ENCODE measurements around the gene DTHD1.

Gene DTHD1

DNA sequence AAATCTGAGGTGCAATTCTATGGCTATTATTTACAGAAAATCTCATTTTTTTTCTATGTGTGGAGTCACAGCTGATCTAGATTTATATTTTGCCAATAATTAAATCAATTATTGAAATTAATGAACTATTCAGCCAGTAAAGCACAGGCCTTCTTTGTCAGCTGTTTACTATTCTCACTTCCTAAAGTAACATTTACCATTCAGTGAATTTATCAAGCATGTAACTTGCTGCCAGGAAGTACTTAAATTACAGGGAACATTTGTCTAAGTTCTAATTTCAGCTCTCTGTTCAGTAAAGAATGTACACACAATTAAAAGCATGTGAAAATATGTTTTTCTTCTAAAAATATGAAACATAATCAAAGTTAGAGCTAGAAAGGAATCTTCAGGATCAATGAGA lies 79.3 kb downstream of the DTHD1 start:
- Histone ChIP-seq H3K4me3 (ENCODE audit: low read length) (no peak overlapping the region), H3K27ac (ENCODE audit: low read length) (no peak overlapping the region), H3K36me3 (ENCODE audit: insufficient read depth, low read depth, low read length) (no peaks in the 10 kb centered on the region), H3K9me3 (ENCODE audit: insufficient read depth, low read depth, low read length) (no peaks in the 10 kb centered on the region), H3K27me3 (ENCODE audit: insufficient read depth, low read length) (no peaks in the 10 kb centered on the region), H3K9ac (ENCODE audit: low read depth, low read length) (no peak overlapping the region), H3K4me1 (ENCODE audit: insufficient read depth, low read length) (no peaks in the 10 kb centered on the region)

DNA sequence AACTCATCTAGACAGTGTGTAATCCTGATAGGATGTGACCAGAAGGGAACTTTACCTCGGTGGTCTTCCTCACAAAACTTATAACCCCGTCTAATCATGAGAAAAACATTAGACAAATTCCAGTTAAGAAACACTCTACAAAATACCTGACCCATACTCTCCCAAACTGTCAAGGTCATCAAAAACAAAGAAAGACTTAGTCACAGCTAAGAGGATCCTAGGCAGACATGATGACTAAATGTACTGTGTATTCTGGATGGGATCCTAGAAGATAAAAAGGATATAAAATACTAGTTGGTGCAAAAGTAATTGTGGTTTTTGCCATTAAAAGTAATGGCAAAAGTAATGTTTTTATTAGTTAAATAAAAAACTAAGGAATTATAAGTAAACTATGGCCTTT lies 81.6 kb downstream of the DTHD1 start:
- H3K27me3 ChIP-seq (ENCODE audit: insufficient read depth, low read length): no peaks in the 10 kb centered on the region
- no peak overlapping the region for H3K4me3 ChIP-seq (ENCODE audit: low read length)
- no peak overlapping the region for H3K27ac ChIP-seq (ENCODE audit: low read length)
- H3K9ac ChIP-seq (ENCODE audit: low read depth, low read length): no peak overlapping the region
- H3K36me3 ChIP-seq (ENCODE audit: insufficient read depth, low read depth, low read length): no peaks in the 10 kb centered on the region
- no peaks in the 10 kb centered on the region for H3K4me1 ChIP-seq (ENCODE audit: insufficient read depth, low read length)
- H3K9me3 ChIP-seq (ENCODE audit: insufficient read depth, low read depth, low read length): no peaks in the 10 kb centered on the region

DNA sequence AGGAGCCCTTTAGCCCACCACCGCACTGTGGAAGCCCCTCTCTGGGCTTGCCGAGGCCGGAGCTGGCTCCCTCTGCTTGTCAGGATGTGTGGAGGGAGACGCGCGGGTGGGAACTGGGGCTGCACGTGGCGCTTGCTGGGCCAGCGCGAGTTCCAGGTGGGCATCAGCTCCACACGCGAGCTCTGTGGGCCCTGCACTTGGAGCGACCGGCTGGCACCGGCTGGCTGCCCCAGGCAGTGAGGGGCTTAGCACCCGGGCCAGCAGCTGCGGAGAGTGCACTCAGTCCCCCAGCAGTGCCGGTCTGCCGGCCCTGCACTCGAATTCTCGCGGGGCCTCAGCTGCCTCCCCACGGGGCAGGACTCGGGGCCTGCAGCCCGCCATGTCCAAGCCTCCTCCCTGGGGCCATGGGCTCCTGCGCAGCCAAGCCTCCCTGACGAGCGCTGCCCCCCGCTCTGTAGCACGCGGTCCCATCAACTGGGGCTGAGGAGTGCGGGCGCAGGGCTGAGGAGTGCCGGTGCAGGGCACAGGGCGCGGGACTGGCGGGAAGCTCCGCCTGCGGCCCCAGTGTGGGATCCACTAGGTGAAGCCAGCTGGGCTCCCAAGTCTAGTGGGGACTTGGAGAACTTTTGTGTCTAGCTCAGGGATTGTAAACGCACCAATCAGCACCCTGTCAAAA lies 93.6 kb downstream of the DTHD1 start:
- Histone ChIP-seq H3K27ac (ENCODE audit: low read length) (no peak overlapping the region), H3K9ac (ENCODE audit: low read depth, low read length) (no peak overlapping the region), H3K27me3 (ENCODE audit: insufficient read depth, low read length) (no peaks in the 10 kb centered on the region), H3K4me3 (ENCODE audit: low read length) (no peak overlapping the region), H3K4me1 (ENCODE audit: insufficient read depth, low read length) (no peaks in the 10 kb centered on the region), H3K36me3 (ENCODE audit: insufficient read depth, low read depth, low read length) (no peaks in the 10 kb centered on the region), H3K9me3 (ENCODE audit: insufficient read depth, low read depth, low read length) (peaks cover 19% of the 10 kb centered on the region; the same call in 1 of the 2 replicates)

DNA sequence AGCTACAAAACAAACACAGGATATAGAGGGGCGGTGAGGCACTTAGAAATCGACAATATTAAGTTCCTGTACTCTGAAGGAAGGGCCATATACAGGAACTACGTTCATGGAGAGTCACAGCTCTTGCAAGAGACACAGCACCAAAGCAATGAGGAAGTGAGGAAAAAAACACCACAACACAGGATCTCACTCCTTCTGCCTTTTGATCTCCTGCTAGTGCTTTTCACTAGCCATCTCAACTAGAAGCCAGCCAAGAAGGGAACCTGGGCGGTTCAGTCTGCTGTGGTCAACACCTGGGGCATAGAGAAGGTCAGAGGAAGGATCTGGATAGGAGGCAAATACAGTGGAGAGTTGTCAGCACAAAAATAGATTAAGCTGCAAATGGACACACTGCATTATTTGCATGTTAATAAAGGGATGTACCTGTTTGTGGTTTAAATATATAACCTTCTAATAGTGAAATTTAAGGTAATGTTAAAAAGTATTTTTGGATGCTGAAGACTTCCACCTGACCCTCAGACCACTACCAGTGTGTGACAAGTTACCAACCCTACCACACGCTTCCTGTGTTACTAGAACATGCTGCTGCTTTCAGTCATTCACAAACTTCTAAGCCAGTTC lies 104.6 kb downstream of the DTHD1 start:
- H3K4me3 ChIP-seq (ENCODE audit: low read length): no peak overlapping the region
- H3K9me3 ChIP-seq (ENCODE audit: insufficient read depth, low read depth, low read length): no peaks in the 10 kb centered on the region
- no peaks in the 10 kb centered on the region for H3K27me3 ChIP-seq (ENCODE audit: insufficient read depth, low read length)
- no peak overlapping the region for H3K27ac ChIP-seq (ENCODE audit: low read length)
- no peak overlapping the region for H3K9ac ChIP-seq (ENCODE audit: low read depth, low read length)
- no peaks in the 10 kb centered on the region for H3K36me3 ChIP-seq (ENCODE audit: insufficient read depth, low read depth, low read length)
- H3K4me1 ChIP-seq (ENCODE audit: insufficient read depth, low read length): no peaks in the 10 kb centered on the region

DNA sequence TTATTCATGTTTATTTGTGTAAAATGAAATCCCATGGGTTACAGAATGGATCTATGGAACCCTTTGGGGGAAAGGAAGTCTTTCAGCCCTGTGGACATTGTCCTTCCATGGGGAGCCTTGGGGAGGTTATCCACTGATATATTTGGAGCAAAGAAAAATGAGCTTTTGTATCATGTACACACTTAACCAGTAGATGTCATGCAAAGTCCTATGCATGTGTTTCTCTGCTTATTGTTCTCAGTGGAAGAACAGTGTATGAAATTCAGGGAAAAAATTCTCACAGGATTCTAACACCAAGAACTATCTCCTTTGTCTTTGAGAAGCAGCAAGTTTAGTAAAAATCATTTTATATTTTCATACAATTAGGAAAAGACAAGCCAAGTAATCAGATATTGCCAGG lies 105.3 kb downstream of the DTHD1 start:
- Histone ChIP-seq H3K36me3 (ENCODE audit: insufficient read depth, low read depth, low read length) (no peaks in the 10 kb centered on the region), H3K9ac (ENCODE audit: low read depth, low read length) (no peak overlapping the region), H3K27me3 (ENCODE audit: insufficient read depth, low read length) (no peaks in the 10 kb centered on the region), H3K4me3 (ENCODE audit: low read length) (no peak overlapping the region), H3K9me3 (ENCODE audit: insufficient read depth, low read depth, low read length) (no peaks in the 10 kb centered on the region), H3K27ac (ENCODE audit: low read length) (no peak overlapping the region), H3K4me1 (ENCODE audit: insufficient read depth, low read length) (no peaks in the 10 kb centered on the region)

DNA sequence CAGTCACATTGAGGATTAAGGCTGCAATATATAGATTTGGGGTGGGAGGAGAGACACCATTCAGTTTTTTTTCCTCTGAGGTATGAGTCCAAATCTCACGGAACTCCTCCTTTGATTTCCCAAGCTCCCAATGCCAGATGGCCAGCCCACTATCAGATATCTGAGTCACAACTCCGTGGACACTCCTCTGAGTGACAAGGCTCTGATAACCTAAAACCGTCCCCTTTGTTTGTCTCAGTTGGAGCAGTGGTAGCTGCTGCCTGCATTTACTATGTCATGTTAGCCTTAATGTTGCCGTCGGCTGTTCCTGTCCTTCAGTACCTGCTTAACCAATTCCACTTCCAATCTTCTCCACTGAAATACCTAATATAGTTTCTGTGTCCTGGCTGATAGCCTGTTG lies 107.3 kb downstream of the DTHD1 start:
- Histone ChIP-seq H3K27ac (ENCODE audit: low read length) (no peak overlapping the region), H3K4me1 (ENCODE audit: insufficient read depth, low read length) (no peaks in the 10 kb centered on the region), H3K9ac (ENCODE audit: low read depth, low read length) (no peak overlapping the region), H3K36me3 (ENCODE audit: insufficient read depth, low read depth, low read length) (no peaks in the 10 kb centered on the region), H3K27me3 (ENCODE audit: insufficient read depth, low read length) (no peaks in the 10 kb centered on the region), H3K9me3 (ENCODE audit: insufficient read depth, low read depth, low read length) (no peaks in the 10 kb centered on the region), H3K4me3 (ENCODE audit: low read length) (no peak overlapping the region)

DNA sequence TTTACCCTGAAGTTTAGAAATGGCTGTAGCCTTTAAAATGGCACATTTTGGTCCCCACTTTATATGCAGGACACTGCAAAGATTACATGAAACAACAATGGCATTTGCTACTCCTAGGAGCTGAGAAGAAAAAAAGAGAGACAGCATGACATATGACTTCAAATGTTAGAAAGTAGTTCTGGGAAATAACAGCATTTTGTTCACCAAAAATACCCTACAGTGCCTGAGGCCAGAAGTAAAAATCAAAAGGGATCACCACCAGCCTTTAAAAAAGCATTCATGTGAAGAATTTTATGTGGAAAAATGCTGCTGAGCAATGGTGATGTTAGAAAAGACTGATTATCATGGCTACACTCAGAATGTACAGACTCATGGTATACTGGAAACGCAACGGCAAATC lies 110.0 kb downstream of the DTHD1 start:
- no peaks in the 10 kb centered on the region for H3K9me3 ChIP-seq (ENCODE audit: insufficient read depth, low read depth, low read length)
- no peaks in the 10 kb centered on the region for H3K36me3 ChIP-seq (ENCODE audit: insufficient read depth, low read depth, low read length)
- H3K4me1 ChIP-seq (ENCODE audit: insufficient read depth, low read length): no peaks in the 10 kb centered on the region
- H3K4me3 ChIP-seq (ENCODE audit: low read length): no peak overlapping the region
- no peaks in the 10 kb centered on the region for H3K27me3 ChIP-seq (ENCODE audit: insufficient read depth, low read length)
- H3K27ac ChIP-seq (ENCODE audit: low read length): no peak overlapping the region
- H3K9ac ChIP-seq (ENCODE audit: low read depth, low read length): no peak overlapping the region

DNA sequence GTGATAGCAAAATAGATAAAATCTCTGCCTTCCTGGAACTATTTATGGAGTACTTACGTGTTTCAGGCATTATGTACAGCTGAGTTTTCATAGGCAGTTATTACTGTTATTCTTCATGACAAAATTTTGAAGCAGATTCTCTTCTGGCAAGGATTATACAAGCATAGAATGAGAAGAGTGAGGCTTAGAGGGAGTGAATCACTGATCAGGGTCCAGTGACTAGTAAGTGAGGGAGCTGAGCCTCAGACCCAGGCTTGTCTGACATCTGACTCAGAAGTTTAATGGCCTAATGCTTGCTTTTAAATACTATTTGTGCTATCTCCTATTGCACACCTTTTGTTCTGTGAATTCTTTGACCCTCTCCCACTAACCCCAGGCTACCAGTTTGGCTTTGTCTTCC lies 110.6 kb downstream of the DTHD1 start:
- Histone ChIP-seq H3K4me3 (ENCODE audit: low read length) (no peak overlapping the region), H3K36me3 (ENCODE audit: insufficient read depth, low read depth, low read length) (no peaks in the 10 kb centered on the region), H3K27ac (ENCODE audit: low read length) (no peak overlapping the region), H3K9ac (ENCODE audit: low read depth, low read length) (no peak overlapping the region), H3K27me3 (ENCODE audit: insufficient read depth, low read length) (no peaks in the 10 kb centered on the region), H3K4me1 (ENCODE audit: insufficient read depth, low read length) (no peaks in the 10 kb centered on the region), H3K9me3 (ENCODE audit: insufficient read depth, low read depth, low read length) (no peaks in the 10 kb centered on the region)

DNA sequence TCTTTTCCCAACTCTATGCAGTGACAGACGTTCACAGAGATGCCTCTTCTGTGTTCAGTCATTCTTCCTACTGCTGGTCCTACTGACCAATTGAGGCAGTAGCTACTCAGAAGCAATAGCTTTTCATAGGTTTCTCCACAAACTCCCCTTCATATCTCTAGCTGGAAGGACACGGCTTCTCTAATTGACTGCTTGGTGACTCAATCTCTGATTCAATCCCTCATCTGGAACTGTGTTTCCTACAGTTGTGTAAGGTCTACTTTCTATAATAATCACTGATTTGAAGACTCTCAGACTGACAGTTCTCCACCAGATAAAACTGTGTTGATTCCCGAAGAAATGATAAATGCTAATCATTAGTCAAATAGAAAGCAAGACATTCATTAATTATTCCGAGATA lies 111.5 kb downstream of the DTHD1 start:
- no peak overlapping the region for H3K27ac ChIP-seq (ENCODE audit: low read length)
- no peaks in the 10 kb centered on the region for H3K27me3 ChIP-seq (ENCODE audit: insufficient read depth, low read length)
- no peaks in the 10 kb centered on the region for H3K9me3 ChIP-seq (ENCODE audit: insufficient read depth, low read depth, low read length)
- no peak overlapping the region for H3K4me3 ChIP-seq (ENCODE audit: low read length)
- no peaks in the 10 kb centered on the region for H3K4me1 ChIP-seq (ENCODE audit: insufficient read depth, low read length)
- H3K9ac ChIP-seq (ENCODE audit: low read depth, low read length): no peak overlapping the region
- H3K36me3 ChIP-seq (ENCODE audit: insufficient read depth, low read depth, low read length): no peaks in the 10 kb centered on the region
